HepG2 (cell line): Measurements from ENCODE around the gene NSUN3.

Experiments
- ATM ChIP-seq: fragments of 450-650 bp; IDR thresholded peaks from 2 replicates; pipeline ENCODE4 v1.7.1; 2017; ENCODE audit warnings: mild to moderate bottlenecking, borderline replicate concordance
- JUND ChIP-seq: sonication (generic); formaldehyde crosslinking; IDR thresholded peaks from 2 replicates; pipeline ENCODE4 v1.8.0; 2022; ENCODE audit warnings: mild to moderate bottlenecking, missing genetic modification reagents
- ZNF777 ChIP-seq: sonication (generic); formaldehyde crosslinking; IDR thresholded peaks from 2 replicates; pipeline ENCODE4 v1.4.0; 2020; ENCODE audit warnings: missing genetic modification reagents

DNA sequence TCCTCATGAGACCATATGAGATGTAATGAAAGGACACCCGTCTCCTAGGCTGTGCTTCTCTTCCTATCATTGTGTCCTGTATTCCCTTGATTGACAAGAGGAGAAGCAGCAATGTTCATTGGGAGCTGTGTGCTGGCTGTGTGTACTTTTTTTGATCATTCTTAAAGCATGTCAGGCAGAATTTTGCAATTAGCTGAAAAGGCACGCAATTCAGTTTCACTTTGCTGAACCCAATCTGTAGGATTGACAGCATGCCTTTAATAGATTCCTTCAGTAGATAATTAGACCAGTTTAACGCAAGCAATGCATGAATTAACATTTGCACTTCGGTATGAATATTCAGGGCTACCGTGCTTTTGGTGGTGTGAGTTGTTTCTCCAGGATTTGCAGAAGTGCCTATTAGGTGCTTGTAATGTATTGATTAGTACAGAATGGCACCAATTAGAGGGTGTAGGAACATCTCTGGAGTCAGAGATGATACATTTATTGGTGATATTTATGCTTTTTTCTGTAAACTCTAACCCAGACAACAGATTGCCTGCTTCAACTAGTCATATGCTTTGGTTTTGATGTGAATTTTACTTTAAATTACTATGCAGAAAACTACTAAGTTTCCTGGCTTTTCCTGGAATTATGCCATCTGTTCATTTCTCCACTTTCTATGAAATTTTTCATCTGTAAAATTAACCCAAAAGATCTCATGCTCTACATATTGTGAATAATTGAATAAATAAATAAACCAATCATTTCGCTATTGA, 114.3 kb downstream of the NSUN3 start:
- TF ChIP-seq JUND (CRISPR knock-in tag), result no peak
- TF ChIP-seq ATM, result no peak
- TF ChIP-seq ZNF777, result no peak
